Measurements from ENCODE around the gene LRBA. TPM values are rescaled to one million over a fixed set of nuclear protein-coding genes. Genes with fewer than 3 reads are reported as not detected.

Gene LRBA
- total and polyA plus RNA-seq, 8 donors: 43.3 to 62.5 (median 52.3) TPM

DNA sequence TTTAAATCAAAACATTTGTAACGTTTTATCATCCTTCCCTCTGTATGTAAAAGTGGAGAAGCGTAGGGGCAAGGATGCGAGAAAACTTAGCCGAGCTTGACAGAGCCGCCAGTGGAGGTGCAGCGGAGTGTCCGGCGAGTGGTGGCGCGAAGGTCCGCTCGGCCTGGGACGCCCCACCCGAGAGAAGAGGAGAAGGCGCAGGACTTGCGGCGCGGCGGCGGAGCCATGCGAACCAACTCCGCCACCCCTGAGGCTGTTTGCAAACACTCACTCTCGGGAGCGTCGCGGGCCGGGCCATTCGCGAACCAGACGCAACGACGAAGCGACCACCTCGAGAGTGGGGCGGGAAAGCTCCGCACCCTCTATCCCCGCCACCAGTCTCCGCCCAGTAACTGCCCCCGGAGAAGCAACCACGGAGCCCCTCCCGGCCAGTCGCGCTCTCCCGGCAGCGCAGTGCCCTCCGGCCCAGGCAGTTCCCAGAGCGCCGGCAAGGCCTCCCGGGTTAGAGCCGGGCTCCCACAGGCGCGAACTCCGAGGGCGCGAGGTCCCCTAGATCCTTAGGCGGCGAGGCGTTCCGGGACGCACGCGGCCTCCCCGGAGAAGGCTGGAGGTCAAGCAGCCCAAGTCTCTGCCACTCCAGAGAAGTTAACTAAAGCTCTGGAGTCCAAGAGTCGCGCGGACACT is 435.4 kb downstream of the LRBA start:
- TF ChIP-seq, protein P1, sequence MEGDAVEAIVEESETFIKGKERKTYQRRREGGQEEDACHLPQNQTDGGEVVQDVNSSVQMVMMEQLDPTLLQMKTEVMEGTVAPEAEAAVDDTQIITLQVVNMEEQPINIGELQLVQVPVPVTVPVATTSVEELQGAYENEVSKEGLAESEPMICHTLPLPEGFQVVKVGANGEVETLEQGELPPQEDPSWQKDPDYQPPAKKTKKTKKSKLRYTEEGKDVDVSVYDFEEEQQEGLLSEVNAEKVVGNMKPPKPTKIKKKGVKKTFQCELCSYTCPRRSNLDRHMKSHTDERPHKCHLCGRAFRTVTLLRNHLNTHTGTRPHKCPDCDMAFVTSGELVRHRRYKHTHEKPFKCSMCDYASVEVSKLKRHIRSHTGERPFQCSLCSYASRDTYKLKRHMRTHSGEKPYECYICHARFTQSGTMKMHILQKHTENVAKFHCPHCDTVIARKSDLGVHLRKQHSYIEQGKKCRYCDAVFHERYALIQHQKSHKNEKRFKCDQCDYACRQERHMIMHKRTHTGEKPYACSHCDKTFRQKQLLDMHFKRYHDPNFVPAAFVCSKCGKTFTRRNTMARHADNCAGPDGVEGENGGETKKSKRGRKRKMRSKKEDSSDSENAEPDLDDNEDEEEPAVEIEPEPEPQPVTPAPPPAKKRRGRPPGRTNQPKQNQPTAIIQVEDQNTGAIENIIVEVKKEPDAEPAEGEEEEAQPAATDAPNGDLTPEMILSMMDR (IDR thresholded peaks at IDR 0.05): no peak
- H3K27me3 ChIP-seq: no peaks in the 10 kb centered on the region
- peaks cover 0 to 17% of the 10 kb centered on the region in 2 donors for H3K36me3 ChIP-seq
- H3K4me3 ChIP-seq: peak overlapping the region in 1 of 2 donors; percentile 16
- H3K27ac ChIP-seq: no peak overlapping the region
- no peaks in the 10 kb centered on the region for H3K4me1 ChIP-seq
- H3K9me3 ChIP-seq: peaks cover 0 to 18% of the 10 kb centered on the region in 2 donors
- ATAC-seq (peak; percentile 35), DNase-seq (peak in 2 of 4 donors; percentile 38 to 78)
- intact Hi-C loops (cut with DNase I): no loop called here

DNA sequence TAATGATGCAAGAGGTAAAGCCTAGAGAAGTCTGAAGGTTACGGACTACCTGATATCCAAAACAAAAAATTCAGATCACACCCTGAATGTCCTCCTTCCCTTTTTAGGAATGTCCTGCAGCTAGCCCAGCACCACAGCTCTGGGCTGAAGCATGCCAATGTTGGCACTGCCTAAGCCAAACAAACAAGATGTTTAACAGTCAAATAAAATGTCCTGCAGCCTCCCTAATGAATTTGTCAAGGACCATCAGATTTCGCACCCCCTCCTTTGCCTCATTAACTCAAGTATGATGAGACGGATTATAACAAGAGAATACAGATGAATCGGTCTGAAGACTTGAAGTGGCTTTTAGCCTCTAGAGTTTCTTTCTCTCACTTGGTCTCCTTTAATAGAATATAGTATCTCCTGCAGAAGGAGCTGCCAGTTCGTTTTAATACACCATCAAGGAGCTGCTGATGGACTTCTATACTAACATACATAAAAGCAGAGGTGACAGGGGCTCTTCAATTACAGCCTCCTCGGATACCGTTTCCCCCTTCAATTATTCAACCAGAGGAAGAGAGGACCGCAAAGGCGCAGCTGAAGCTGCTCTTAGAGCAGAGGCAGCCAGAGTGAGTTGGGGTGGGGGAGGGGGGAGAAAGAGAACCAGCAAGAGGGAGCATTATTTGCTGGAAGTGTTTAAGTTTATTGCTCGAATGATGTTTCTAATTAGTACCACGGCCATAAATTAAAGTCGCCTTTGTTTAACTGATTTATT is 436.2 kb downstream of the LRBA start:
- no peaks in the 10 kb centered on the region for H3K27me3 ChIP-seq
- H3K9me3 ChIP-seq: peaks cover 0 to 18% of the 10 kb centered on the region in 2 donors
- intact Hi-C loops (cut with DNase I): no loop called here
- no peaks in the 10 kb centered on the region for H3K4me1 ChIP-seq
- TF ChIP-seq, protein P1 (IDR thresholded peaks at IDR 0.05): no peak
- H3K36me3 ChIP-seq: peaks cover 0 to 14% of the 10 kb centered on the region in 2 donors
- no peak overlapping the region for H3K27ac ChIP-seq
- peak in 1 of 4 donors; percentile 10 for DNase-seq
- no peak overlapping the region for H3K4me3 ChIP-seq
- no peak for ATAC-seq

- Histone ChIP-seq H3K4me1 (no peaks in the 10 kb centered on the region), H3K9me3 (peaks cover 0 to 8% of the 10 kb centered on the region in 2 donors), H3K4me3 (no peak overlapping the region), H3K27ac (no peak overlapping the region), H3K36me3 (peaks cover 0 to 2% of the 10 kb centered on the region in 2 donors), H3K27me3 (no peaks in the 10 kb centered on the region)
- ATAC-seq (no peak), DNase-seq (no peak)
- TF ChIP-seq, protein P1 (IDR thresholded peaks at IDR 0.05): no peak
- intact Hi-C loops (cut with DNase I): no loop called here
Measured at GRCh38 chr4:150577796-150578195, 437.3 kb downstream of the LRBA start.

DNA sequence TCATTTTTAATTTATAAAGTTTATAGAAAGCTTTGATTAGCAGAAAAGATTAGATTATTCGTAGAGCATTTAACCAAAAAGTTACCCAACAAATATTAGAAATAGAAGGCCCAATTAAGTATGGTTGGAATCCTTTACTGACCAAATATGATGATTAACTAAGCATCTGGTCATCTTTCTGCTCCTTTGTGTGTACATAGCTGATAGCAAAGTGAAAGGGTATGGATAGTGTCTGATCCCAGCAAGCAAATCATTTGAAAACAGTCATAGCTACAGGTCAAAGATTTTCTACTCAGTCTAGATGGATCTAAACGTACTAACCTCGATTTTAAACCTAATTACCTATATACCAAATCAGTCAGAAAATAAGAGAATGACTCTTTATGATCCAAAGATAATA is 440.4 kb downstream of the LRBA start:
- H3K4me1 ChIP-seq: no peaks in the 10 kb centered on the region
- H3K4me3 ChIP-seq: no peak overlapping the region
- intact Hi-C loops (cut with DNase I): no loop called here
- DNase-seq (no peak), ATAC-seq (no peak)
- TF ChIP-seq, protein P1 (IDR thresholded peaks at IDR 0.05): no peak
- H3K9me3 ChIP-seq: peaks cover 0 to under 1% of the 10 kb centered on the region in 2 donors
- H3K36me3 ChIP-seq: no peaks in the 10 kb centered on the region
- no peaks in the 10 kb centered on the region for H3K27me3 ChIP-seq
- H3K27ac ChIP-seq: no peak overlapping the region

DNA sequence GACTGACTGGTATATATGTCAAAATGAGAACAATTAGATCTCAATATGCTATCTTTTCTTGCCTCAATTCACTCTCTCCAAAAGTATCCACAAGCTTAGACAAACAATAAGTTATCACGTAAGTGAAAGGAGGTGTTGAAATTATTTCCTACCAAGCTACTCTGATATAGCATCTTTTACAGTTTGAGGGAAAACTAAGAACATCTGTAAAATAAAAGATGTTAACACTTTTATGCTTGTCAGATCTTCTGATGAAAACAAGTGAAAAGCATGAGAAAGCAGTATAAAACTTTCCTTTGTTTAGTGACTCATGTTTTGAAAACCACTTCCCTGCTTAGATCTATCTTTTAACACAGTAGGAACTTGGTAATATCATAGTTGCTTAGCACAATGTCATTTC is 441.6 kb downstream of the LRBA start:
- no peaks in the 10 kb centered on the region for H3K9me3 ChIP-seq
- TF ChIP-seq, protein P1 (IDR thresholded peaks at IDR 0.05): no peak
- no peak overlapping the region for H3K27ac ChIP-seq

More for the DNA sequence above, 441.6 kb downstream of the LRBA start:
- intact Hi-C loops (cut with DNase I): no loop called here
- Histone ChIP-seq H3K4me1 (no peaks in the 10 kb centered on the region), H3K27me3 (no peaks in the 10 kb centered on the region), H3K4me3 (no peak overlapping the region), H3K36me3 (no peaks in the 10 kb centered on the region)
- DNase-seq (no peak), ATAC-seq (no peak)
